MG63 (cell line): ENCODE measurements around the gene IL4I1. TPM values are rescaled to one million over a fixed set of nuclear protein-coding genes. Genes with fewer than 3 reads are reported as not detected.

Experiments
- DNase-seq: peaks from one replicate; pipeline ENCODE4 v3.0.0-alpha.2; 2020
- H3K27me3 ChIP-seq: fragments of 250-450 bp; sonication (Bioruptor Pico); 2 replicates; pipeline ENCODE4 v1.5.1; 2020; ENCODE audit warnings: mild to moderate bottlenecking, moderate library complexity
- H3K36me3 ChIP-seq: fragments of 250-450 bp; sonication (Bioruptor Pico); 2 replicates; pipeline ENCODE4 v1.5.1; 2020; ENCODE audit warnings: mild to moderate bottlenecking, moderate library complexity
- H3K4me3 ChIP-seq: fragments of 250-450 bp; sonication (Bioruptor Pico); 2 replicates; pipeline ENCODE4 v1.5.1; 2020; ENCODE audit warnings: mild to moderate bottlenecking, moderate library complexity
- H3K9me3 ChIP-seq: fragments of 250-450 bp; sonication (Bioruptor Pico); 2 replicates; pipeline ENCODE4 v1.5.1; 2020; ENCODE audit warnings: mild to moderate bottlenecking, moderate library complexity
- total RNA-seq: library from RNA; depleted of rRNA; stranded (reverse); fragments of >200 nt; shearing (Covaris generic); gene quantifications from 2 replicates; pipeline ENCODE4 v1.2.3, GENCODE V29; 2014; ENCODE audit warnings: low replicate concordance

IL4I1 gene
- total RNA-seq, 1 experiment from 2014 or later, result 3.6 TPM

GRCh38 chr19:49889687-49890348 is 6.9 kb downstream of the IL4I1 start:
- Histone ChIP-seq H3K36me3 (peaks cover 3% of the 10 kb centered on the region), H3K27me3 (no peaks in the 10 kb centered on the region), H3K4me3 (no peak overlapping the region), H3K9me3 (no peaks in the 10 kb centered on the region)
- DNase-seq, result no peak

GRCh38 chr19:49889038-49889686 is 7.5 kb downstream of the IL4I1 start:
- no peak for DNase-seq
- peaks cover 10% of the 10 kb centered on the region for H3K36me3 ChIP-seq

GRCh38 chr19:49888510-49888824 is 8.2 kb downstream of the IL4I1 start:
- no peaks in the 10 kb centered on the region for H3K27me3 ChIP-seq
- DNase-seq, result no peak
- peaks cover 14% of the 10 kb centered on the region for H3K36me3 ChIP-seq
- no peak overlapping the region for H3K4me3 ChIP-seq
- no peaks in the 10 kb centered on the region for H3K9me3 ChIP-seq

More at GRCh38 chr19:49889038-49889686, 7.5 kb downstream of the IL4I1 start:
- Histone ChIP-seq H3K9me3 (no peaks in the 10 kb centered on the region), H3K4me3 (no peak overlapping the region), H3K27me3 (no peaks in the 10 kb centered on the region)

GRCh38 chr19:49887665-49888509 is 8.8 kb downstream of the IL4I1 start:
- no peak for DNase-seq
- no peaks in the 10 kb centered on the region for H3K9me3 ChIP-seq
- no peak overlapping the region for H3K4me3 ChIP-seq
- peaks cover 20% of the 10 kb centered on the region for H3K36me3 ChIP-seq
- no peaks in the 10 kb centered on the region for H3K27me3 ChIP-seq

GRCh38 chr19:49887037-49887664 is 9.5 kb downstream of the IL4I1 start:
- H3K27me3 ChIP-seq, result no peaks in the 10 kb centered on the region
- no peak overlapping the region for H3K4me3 ChIP-seq
- no peak for DNase-seq
- H3K36me3 ChIP-seq, result peaks cover 27% of the 10 kb centered on the region
- H3K9me3 ChIP-seq, result no peaks in the 10 kb centered on the region

GRCh38 chr19:49884760-49885159 is 11.9 kb downstream of the IL4I1 start:
- Histone ChIP-seq H3K9me3 (no peaks in the 10 kb centered on the region), H3K4me3 (no peak overlapping the region), H3K36me3 (peaks cover 51% of the 10 kb centered on the region), H3K27me3 (no peaks in the 10 kb centered on the region)
- DNase-seq, result no peak

GRCh38 chr19:49884109-49884508 is 12.6 kb downstream of the IL4I1 start:
- no peak for DNase-seq
- Histone ChIP-seq H3K9me3 (no peaks in the 10 kb centered on the region), H3K36me3 (peaks cover 56% of the 10 kb centered on the region), H3K27me3 (no peaks in the 10 kb centered on the region), H3K4me3 (no peak overlapping the region)

- H3K9me3 ChIP-seq, result no peaks in the 10 kb centered on the region
- H3K36me3 ChIP-seq, result peaks cover 64% of the 10 kb centered on the region
- no peak for DNase-seq
- H3K4me3 ChIP-seq, result no peak overlapping the region
- no peaks in the 10 kb centered on the region for H3K27me3 ChIP-seq
Measured at GRCh38 chr19:49883094-49883493, 13.6 kb downstream of the IL4I1 start.

GRCh38 chr19:49882643-49883042 is 14.0 kb downstream of the IL4I1 start:
- Histone ChIP-seq H3K27me3 (no peaks in the 10 kb centered on the region), H3K4me3 (no peak overlapping the region), H3K36me3 (peaks cover 64% of the 10 kb centered on the region), H3K9me3 (no peaks in the 10 kb centered on the region)
- no peak for DNase-seq

GRCh38 chr19:49881672-49882394 is 14.9 kb downstream of the IL4I1 start:
- no peaks in the 10 kb centered on the region for H3K9me3 ChIP-seq
- peaks cover 64% of the 10 kb centered on the region for H3K36me3 ChIP-seq
- no peaks in the 10 kb centered on the region for H3K27me3 ChIP-seq
- no peak for DNase-seq
- no peak overlapping the region for H3K4me3 ChIP-seq

- Histone ChIP-seq H3K4me3 (no peak overlapping the region), H3K27me3 (no peaks in the 10 kb centered on the region), H3K9me3 (no peaks in the 10 kb centered on the region), H3K36me3 (peaks cover 66% of the 10 kb centered on the region)
- no peak for DNase-seq
Measured at GRCh38 chr19:49881186-49881585, 15.5 kb downstream of the IL4I1 start.

GRCh38 chr19:49880162-49880869 is 16.4 kb downstream of the IL4I1 start:
- no peak overlapping the region for H3K4me3 ChIP-seq
- no peaks in the 10 kb centered on the region for H3K9me3 ChIP-seq
- DNase-seq, result no peak
- H3K36me3 ChIP-seq, result peaks cover 68% of the 10 kb centered on the region
- H3K27me3 ChIP-seq, result no peaks in the 10 kb centered on the region

GRCh38 chr19:49879243-49879963 is 17.3 kb downstream of the IL4I1 start:
- no peak for DNase-seq
- peaks cover 67% of the 10 kb centered on the region for H3K36me3 ChIP-seq

GRCh38 chr19:49878744-49879070 is 18.0 kb downstream of the IL4I1 start:
- Histone ChIP-seq H3K4me3 (peak overlapping the region; percentile 98), H3K27me3 (no peaks in the 10 kb centered on the region), H3K9me3 (no peaks in the 10 kb centered on the region), H3K36me3 (peaks cover 69% of the 10 kb centered on the region)
- DNase-seq, result no peak

More at GRCh38 chr19:49879243-49879963, 17.3 kb downstream of the IL4I1 start:
- Histone ChIP-seq H3K9me3 (no peaks in the 10 kb centered on the region), H3K4me3 (no peak overlapping the region), H3K27me3 (no peaks in the 10 kb centered on the region)

- peak overlapping the region; percentile 98 for H3K4me3 ChIP-seq
- H3K36me3 ChIP-seq, result peaks cover 65% of the 10 kb centered on the region
- DNase-seq, result peak; percentile 98
- H3K9me3 ChIP-seq, result no peaks in the 10 kb centered on the region
- no peaks in the 10 kb centered on the region for H3K27me3 ChIP-seq
Measured at GRCh38 chr19:49877879-49878743, 18.6 kb downstream of the IL4I1 start.
